NCI-H1048 (cell line): ENCODE data around the gene NTM.
"Not testable (repeated sequence)": the region's sequence is repeated elsewhere in the genome, so short reads cannot be mapped to it uniquely, and the experiment has no call there.

Source experiments
- DNase-seq: peaks from one replicate; lab custom pipeline; 2025; lab: John Stamatoyannopoulos, UW

Gene NTM

GRCh38 chr11:131668500-131669400 is 298.3 kb downstream of the NTM start:
- peak; percentile 18 for DNase-seq

- no peak for DNase-seq
Observed at GRCh38 chr11:131669401-131669780, 299.0 kb downstream of the NTM start.

GRCh38 chr11:131670876-131671275 is 300.5 kb downstream of the NTM start:
- DNase-seq, result no peak

GRCh38 chr11:131671320-131671719 is 300.9 kb downstream of the NTM start:
- DNase-seq, result no peak

- DNase-seq, result no peak
Observed at GRCh38 chr11:131671734-131672133, 301.3 kb downstream of the NTM start.

- no peak for DNase-seq
Observed at GRCh38 chr11:131672191-131672590, 301.8 kb downstream of the NTM start.

- DNase-seq, result no peak
Observed at GRCh38 chr11:131674051-131674755, 303.8 kb downstream of the NTM start.

GRCh38 chr11:131675121-131675888 is 304.9 kb downstream of the NTM start:
- no peak for DNase-seq

- no peak for DNase-seq
Observed at GRCh38 chr11:131677828-131678470, 307.5 kb downstream of the NTM start.

- no peak for DNase-seq
Observed at GRCh38 chr11:131678658-131679340, 308.4 kb downstream of the NTM start.

- not testable (repeated sequence) for DNase-seq
Observed at GRCh38 chr11:131680448-131680847, 310.0 kb downstream of the NTM start.

- no peak for DNase-seq
Observed at GRCh38 chr11:131681920-131682319, 311.5 kb downstream of the NTM start.

- no peak for DNase-seq
Observed at GRCh38 chr11:131682373-131683015, 312.1 kb downstream of the NTM start.

GRCh38 chr11:131683131-131683530 is 312.7 kb downstream of the NTM start:
- no peak for DNase-seq

- no peak for DNase-seq
Observed at GRCh38 chr11:131683666-131684065, 313.3 kb downstream of the NTM start.

GRCh38 chr11:131684111-131685060 is 314.0 kb downstream of the NTM start:
- DNase-seq, result no peak

GRCh38 chr11:131685206-131685605 is 314.8 kb downstream of the NTM start:
- no peak for DNase-seq

GRCh38 chr11:131685906-131686305 is 315.5 kb downstream of the NTM start:
- DNase-seq, result no peak

- DNase-seq, result no peak
Observed at GRCh38 chr11:131686836-131687235, 316.4 kb downstream of the NTM start.
